ENCODE results near the gene MEX3B.
"Not testable (repeated sequence)": the region's sequence is repeated elsewhere in the genome, so short reads cannot be mapped to it uniquely, and the experiment has no call there.

The MEX3B gene

GRCh38 chr15:82017656-82018055, 28.2 kb downstream of the MEX3B start:
- DNase-seq (ENCODE audit: low spot score): no peak
- in situ Hi-C loops (cut with MboI; ENCODE audit: low pct_unique_long_range_greater_than_20kb, low sequenced_read_pairs, unreplicated experiment): no loop called here
- TF ChIP-seq CTCF (IDR thresholded peaks at IDR 0.05; ENCODE audit: extremely low read depth, insufficient read depth, missing control alignments): no peak

DNA sequence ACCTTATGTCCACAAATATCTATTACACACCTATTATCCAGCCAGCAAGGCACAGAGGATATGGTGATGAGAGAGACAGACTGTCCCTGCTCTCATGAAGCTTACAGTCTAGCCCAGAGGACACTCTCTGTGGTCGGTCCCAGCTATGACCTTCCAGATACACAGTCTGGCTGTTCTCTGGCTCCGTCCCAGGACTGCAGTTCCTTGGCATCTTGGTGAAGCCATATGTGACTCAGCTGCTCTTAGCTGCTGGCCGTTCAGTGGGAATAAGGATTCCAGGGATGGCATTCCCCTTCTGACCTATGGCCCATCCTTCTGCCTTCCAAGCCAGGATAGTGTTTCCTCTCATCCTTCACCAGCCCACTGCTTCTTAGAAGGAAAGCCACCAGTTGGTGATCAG, 30.8 kb downstream of the MEX3B start:
- in situ Hi-C loops (cut with MboI; ENCODE audit: low pct_unique_long_range_greater_than_20kb, low sequenced_read_pairs, unreplicated experiment): no loop called here
- no peak for TF ChIP-seq CTCF (IDR thresholded peaks at IDR 0.05; ENCODE audit: extremely low read depth, insufficient read depth, missing control alignments)

DNA sequence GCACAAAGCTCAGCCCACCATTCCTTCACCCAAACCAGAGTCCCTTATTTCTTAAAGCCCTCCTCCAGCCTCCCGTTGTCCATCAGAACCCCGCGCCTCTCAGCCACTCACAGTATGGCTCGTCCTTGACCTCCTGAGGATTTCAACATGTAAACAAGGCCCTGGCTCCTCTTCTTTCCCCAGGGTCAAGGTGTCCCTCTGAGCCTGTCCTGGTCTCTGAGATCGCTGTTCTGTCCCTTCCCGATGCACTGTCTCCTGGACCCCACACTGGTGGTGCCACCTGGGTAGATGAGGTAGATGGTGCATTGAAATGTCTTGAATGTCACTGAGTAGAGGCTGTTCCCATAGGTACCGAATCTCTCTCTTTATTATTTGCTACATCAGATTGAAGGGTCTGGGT, 32.9 kb downstream of the MEX3B start:
- no peak for TF ChIP-seq CTCF (IDR thresholded peaks at IDR 0.05; ENCODE audit: extremely low read depth, insufficient read depth, missing control alignments)
- in situ Hi-C loops (cut with MboI; ENCODE audit: low pct_unique_long_range_greater_than_20kb, low sequenced_read_pairs, unreplicated experiment): no loop called here
- DNase-seq (ENCODE audit: low spot score): no peak

More for the DNA sequence above, 30.8 kb downstream of the MEX3B start:
- DNase-seq (ENCODE audit: low spot score): no peak

GRCh38 chr15:82005239-82005638, 40.6 kb downstream of the MEX3B start:
- in situ Hi-C loops (cut with MboI; ENCODE audit: low pct_unique_long_range_greater_than_20kb, low sequenced_read_pairs, unreplicated experiment): no loop called here
- DNase-seq (ENCODE audit: low spot score): no peak
- TF ChIP-seq CTCF (IDR thresholded peaks at IDR 0.05; ENCODE audit: extremely low read depth, insufficient read depth, missing control alignments): no peak

DNA sequence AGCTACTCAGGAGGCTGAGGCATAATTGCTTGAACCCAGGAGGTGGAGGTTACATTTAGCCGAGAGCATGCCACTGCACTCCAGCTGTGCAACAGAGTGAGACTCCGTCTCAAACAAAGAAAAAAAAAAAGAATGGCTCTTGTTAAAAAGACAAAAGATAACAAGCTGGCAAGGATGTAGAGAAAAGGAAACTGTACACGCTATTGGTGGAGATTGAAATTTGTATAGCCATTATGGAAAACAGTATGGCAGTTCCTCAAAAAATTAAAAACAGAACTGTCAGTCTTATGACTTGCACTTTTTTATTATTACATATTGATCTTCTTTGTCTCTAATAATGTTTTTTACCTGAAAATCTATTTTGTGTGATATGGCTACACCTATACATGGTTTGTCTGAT, 41.9 kb downstream of the MEX3B start:
- TF ChIP-seq CTCF (IDR thresholded peaks at IDR 0.05; ENCODE audit: extremely low read depth, insufficient read depth, missing control alignments): no peak
- DNase-seq (ENCODE audit: low spot score): no peak

DNA sequence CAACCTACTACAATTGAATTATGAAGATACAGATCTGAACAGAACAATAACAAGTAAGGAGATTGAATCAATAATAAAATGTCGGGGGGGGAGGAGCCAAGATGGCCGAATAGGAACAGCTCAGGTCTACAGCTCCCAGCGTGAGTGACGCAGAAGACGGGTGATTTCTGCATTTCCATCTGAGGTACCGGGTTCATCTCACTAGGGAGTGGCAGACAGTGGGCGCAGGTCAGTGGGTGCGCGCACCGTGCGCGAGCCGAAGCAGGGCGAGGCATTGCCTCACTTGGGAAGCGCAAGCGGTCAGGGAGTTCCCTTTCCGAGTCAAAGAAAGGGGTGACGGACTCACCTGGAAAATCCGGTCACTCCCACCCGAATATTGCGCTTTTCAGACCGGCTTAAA, 50.7 kb downstream of the MEX3B start:
- DNase-seq (ENCODE audit: low spot score); in situ Hi-C loops (cut with MboI; ENCODE audit: low pct_unique_long_range_greater_than_20kb, low sequenced_read_pairs, unreplicated experiment): not testable (repeated sequence)

More for the DNA sequence above, 41.9 kb downstream of the MEX3B start:
- in situ Hi-C loops (cut with MboI; ENCODE audit: low pct_unique_long_range_greater_than_20kb, low sequenced_read_pairs, unreplicated experiment): no loop called here

GRCh38 chr15:81992523-81992922, 53.3 kb downstream of the MEX3B start:
- no peak for TF ChIP-seq CTCF (IDR thresholded peaks at IDR 0.05; ENCODE audit: extremely low read depth, insufficient read depth, missing control alignments)
- in situ Hi-C loops (cut with MboI; ENCODE audit: low pct_unique_long_range_greater_than_20kb, low sequenced_read_pairs, unreplicated experiment): no loop called here
- DNase-seq (ENCODE audit: low spot score): no peak
